NCI-H2171 treated with DMSO at 0.1 percent for 48 hours (cell line): ENCODE data around the gene IGF1R.

Source experiments
- DNase-seq: peaks from one replicate; lab custom pipeline; 2025; lab: John Stamatoyannopoulos, UW

Gene IGF1R

GRCh38 chr15:98796685-98797357 lies 148.5 kb downstream of the IGF1R start:
- no peak for DNase-seq

GRCh38 chr15:98798375-98798893 lies 150.1 kb downstream of the IGF1R start:
- no peak for DNase-seq

DNA sequence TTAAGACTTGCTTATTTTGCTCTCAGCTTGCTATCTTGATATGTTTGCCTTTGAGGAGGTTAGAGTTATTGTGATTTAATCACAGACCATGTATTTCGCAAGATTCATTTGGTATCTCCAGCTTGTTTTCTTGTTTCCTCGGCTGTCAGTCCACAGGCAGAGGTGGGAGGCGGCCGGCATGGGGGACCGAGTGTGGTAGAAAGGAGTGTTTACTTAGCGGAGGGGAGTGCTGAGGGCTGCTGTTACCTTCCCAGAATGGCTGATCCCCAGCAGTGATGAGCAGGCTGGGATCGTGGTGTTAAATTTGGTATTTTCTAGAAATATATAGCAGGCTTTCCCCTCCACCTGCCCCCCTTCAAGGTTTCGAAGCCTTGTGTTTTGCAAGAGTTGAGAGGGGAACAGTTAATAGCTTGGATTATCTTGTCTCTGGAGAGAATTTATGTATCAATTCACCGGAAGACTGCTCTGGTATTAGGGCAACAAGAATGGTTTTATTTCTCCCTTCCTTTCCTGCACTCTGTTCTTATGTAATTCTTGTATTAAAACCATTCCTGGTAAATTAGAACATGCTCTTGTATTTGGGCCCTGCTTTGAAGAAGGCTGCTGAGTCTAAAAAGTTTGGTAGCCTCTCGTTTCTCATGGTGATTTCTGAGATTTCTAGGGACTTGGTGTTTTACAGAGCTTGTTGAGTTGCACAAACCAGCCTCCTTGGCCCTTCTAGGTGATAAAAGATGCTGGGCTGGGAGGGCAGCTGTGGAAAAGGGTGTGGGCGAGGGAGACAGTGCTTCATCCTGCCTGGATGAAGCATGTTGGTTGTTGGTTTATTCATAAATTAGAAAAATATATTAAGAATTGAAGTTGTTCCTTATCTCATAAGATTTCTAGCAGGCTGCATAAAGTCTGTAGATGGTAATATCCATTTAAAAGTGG lies 151.4 kb downstream of the IGF1R start:
- DNase-seq = peak; percentile 52

DNA sequence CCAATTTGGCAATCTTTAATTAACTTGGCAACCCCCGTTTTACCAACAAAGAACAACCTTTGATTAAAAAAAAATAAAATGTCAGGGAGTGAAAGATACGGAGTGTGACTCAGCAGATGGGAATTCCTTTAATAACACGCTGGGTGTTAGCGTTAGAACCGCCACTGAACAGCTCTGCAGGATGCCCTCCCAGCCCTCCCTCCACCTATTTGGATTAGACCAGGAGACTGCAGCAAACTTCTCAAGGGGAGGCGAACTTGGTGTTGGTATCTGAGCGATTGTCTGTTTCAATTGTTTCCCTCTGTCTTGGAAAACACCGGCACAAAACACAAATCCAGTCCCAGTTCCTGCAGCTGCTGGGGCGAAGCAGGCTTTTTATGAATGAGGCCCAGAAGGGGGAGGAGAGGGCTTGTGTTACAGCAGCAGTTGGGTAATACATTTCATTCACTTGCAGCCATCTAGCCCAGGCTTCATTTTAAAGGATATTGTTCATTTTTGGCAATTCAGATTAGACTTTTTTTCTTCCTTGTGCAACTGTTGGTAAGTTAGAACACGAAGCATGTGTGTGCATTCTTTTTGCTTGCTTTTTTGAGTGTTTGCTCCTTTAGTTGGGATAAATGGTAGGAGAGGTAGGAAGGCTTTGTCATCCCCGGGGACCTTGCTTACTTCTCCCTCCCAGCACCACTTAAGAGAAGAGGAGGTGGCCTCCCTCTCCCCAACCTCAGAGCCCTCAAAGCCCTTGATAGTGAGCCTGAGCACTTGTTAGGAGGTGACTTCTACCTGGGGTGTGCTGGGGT lies 152.3 kb downstream of the IGF1R start:
- DNase-seq = peak; percentile 90

- DNase-seq = no peak
Observed at GRCh38 chr15:98801234-98801561, 152.9 kb downstream of the IGF1R start.

- DNase-seq = no peak
Observed at GRCh38 chr15:98802187-98802586, 153.8 kb downstream of the IGF1R start.

DNA sequence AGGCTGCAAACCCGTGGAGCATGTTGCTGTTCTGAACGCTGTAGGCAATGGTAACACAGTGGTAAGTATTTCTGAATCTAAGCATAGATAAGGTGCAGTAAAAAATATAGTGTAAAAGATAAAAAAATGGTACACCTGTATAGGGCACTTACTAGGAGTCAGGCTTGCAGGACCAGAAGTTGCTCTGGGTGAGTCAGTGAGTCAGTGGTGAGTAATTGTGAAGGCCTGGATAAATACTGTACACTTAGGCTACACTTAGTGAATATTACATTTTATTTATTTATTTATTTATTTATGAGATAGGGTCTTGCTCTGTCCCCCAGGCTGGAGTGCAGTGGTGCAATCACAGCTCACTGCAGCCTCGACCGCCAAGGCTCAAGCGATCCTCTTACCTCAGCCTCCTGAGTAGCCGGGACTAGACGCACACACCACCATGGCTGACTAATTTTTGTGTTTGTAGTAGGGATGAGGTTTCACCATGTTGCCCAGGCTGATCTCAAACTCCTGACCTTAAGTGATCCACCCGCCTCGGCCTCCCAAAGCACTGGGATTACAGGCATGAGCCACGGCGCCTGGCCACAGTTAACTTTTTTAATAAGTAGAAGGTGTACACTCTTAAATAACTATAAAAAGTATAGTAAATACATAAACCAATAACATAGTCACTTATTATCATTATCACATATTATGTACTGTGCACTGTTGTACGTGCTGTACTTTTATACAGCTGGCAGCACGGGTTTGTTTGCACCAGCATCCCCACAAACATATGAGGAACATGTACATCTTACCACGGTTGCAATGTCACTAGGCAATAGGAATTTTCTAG lies 155.1 kb downstream of the IGF1R start:
- DNase-seq = no peak

GRCh38 chr15:98804057-98804380 lies 155.7 kb downstream of the IGF1R start:
- no peak for DNase-seq

- no peak for DNase-seq
Observed at GRCh38 chr15:98805434-98806274, 157.3 kb downstream of the IGF1R start.

DNA sequence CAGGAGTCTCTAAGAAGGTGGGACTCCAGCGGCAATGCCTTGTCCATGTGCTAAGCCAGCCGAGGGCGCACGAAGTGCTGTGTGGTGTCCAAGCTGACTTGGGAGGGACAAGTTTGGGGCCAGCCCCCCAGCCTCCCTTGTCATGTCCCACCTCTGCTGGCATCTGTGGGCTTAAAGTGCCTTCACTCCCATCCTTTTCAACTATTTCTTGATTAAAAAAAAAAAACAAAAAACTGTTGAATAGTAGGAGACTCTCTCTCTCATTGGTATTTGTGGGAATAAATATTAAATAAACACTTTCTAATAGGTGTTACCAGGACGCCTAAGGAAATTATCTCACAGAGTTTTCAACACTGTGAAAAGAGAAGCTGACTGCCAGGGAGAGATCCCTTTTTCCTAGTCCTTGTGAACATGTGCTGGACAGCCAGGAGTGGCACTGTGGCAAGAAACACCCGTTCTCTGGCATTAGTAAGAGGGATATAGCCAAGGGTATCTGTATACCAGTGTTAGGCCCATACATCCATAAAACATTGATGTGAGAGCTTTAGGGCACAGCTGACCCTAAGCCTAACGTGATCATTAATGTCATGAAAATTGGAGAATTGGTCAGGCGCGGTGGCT lies 158.0 kb downstream of the IGF1R start:
- no peak for DNase-seq

DNA sequence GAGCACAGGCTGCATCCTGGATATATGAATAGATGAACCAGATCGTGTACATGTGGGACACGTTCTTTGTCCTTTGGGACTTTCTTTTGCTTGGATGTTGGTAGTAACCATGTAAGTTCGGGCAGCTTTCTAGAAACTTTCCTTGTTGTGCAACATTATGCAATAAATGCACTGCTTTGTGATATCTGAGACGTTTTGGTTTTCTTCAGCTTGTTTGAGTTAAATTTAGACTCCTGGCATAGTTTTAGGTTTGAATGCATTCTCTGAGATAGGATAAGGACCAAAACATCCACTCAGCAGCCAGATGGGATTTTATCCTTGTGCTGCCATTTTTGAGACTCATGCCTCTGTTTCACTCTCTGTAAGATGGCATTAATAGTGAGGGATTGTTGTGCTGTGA lies 158.9 kb downstream of the IGF1R start:
- no peak for DNase-seq

DNA sequence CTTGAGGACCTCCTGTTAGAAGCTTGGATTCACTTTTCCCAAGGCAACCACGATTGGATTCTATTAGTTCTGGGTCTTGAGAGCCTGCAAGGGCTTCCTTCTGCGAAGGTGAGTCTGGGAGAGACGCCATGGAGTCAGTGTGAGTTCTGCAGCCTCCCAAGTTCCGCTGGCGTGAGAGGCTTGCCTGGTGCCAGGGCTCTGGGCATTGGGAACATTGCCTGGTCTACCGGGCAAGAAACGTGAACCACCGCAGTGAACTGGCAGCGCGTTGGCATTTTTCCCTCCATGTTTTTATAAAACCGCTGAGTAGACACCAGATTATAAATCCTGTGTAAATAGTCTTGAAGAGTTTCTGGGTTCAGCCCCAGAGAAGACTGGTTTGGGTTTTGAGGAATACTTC lies 160.9 kb downstream of the IGF1R start:
- no peak for DNase-seq

GRCh38 chr15:98812716-98813446 lies 164.5 kb downstream of the IGF1R start:
- DNase-seq = no peak

GRCh38 chr15:98813951-98814350 lies 165.6 kb downstream of the IGF1R start:
- no peak for DNase-seq

GRCh38 chr15:98815207-98815606 lies 166.9 kb downstream of the IGF1R start:
- DNase-seq = no peak

- DNase-seq = no peak
Observed at GRCh38 chr15:98817745-98818144, 169.4 kb downstream of the IGF1R start.

- DNase-seq = no peak
Observed at GRCh38 chr15:98823012-98823458, 174.7 kb downstream of the IGF1R start.

GRCh38 chr15:98823616-98824015 lies 175.3 kb downstream of the IGF1R start:
- DNase-seq = no peak

GRCh38 chr15:98824595-98824994 lies 176.3 kb downstream of the IGF1R start:
- DNase-seq = no peak

- no peak for DNase-seq
Observed at GRCh38 chr15:98826658-98827057, 178.3 kb downstream of the IGF1R start.
